KMS-11 (cell line): ENCODE results near the gene TPX2.

Experiments used
- H2AFZ ChIP-seq: fragments of 200-600 bp; sonication (generic); 2 replicates; pipeline ENCODE4 v1.6.1; 2016; ENCODE audit warnings: antibody characterized with exemption, mixed run types, low read depth
- H3K27ac ChIP-seq: fragments of 200-600 bp; sonication (generic); 2 replicates; pipeline ENCODE4 v1.6.1; 2016; ENCODE audit warnings: mild to moderate bottlenecking, mixed run types
- H3K27me3 ChIP-seq: fragments of 200-600 bp; sonication (generic); 2 replicates; pipeline ENCODE4 v1.6.1; 2017; ENCODE audit warnings: mild to moderate bottlenecking, low read depth, mixed run types, moderate library complexity; ENCODE audit not compliant: insufficient read depth
- H3K36me3 ChIP-seq: fragments of 200-600 bp; sonication (generic); 2 replicates; pipeline ENCODE4 v1.6.1; 2017; ENCODE audit warnings: mild to moderate bottlenecking, mixed run types; ENCODE audit not compliant: insufficient read depth
- H3K4me1 ChIP-seq: fragments of 200-600 bp; sonication (generic); 2 replicates; pipeline ENCODE4 v1.6.1; 2016; ENCODE audit warnings: mild to moderate bottlenecking, low read depth, mixed run types; ENCODE audit not compliant: poor library complexity, severe bottlenecking
- H3K4me2 ChIP-seq: fragments of 200-600 bp; sonication (generic); 2 replicates; pipeline ENCODE4 v1.7.0; 2016; ENCODE audit warnings: mild to moderate bottlenecking, mixed run types
- H3K4me3 ChIP-seq: fragments of 200-600 bp; sonication (generic); IDR thresholded peaks from 2 replicates; pipeline ENCODE4 v1.6.1; 2017; ENCODE audit warnings: low read depth, low read length, mixed read lengths; ENCODE audit not compliant: insufficient read depth
- H3K79me2 ChIP-seq: fragments of 200-600 bp; sonication (generic); 2 replicates; pipeline ENCODE4 v1.6.1; 2016; ENCODE audit warnings: low read depth, mixed run types; ENCODE audit not compliant: insufficient read depth
- H3K9ac ChIP-seq: fragments of 200-600 bp; sonication (generic); 2 replicates; pipeline ENCODE4 v1.6.1; 2016; ENCODE audit warnings: mild to moderate bottlenecking, mixed run types
- H4K20me1 ChIP-seq: fragments of 200-600 bp; sonication (generic); 2 replicates; pipeline ENCODE4 v1.6.1; 2016; ENCODE audit warnings: mild to moderate bottlenecking, mixed run types; ENCODE audit not compliant: insufficient read depth
- TF ChIP-seq, protein P1 (sequence below): fragments of 200-600 bp; sonication (generic); conservative IDR thresholded peaks from 2 replicates; pipeline ENCODE4 v1.6.1; 2017; ENCODE audit warnings: low read depth, mild to moderate bottlenecking, antibody characterized with exemption, low read length, moderate library complexity, mixed read lengths

Gene TPX2

DNA sequence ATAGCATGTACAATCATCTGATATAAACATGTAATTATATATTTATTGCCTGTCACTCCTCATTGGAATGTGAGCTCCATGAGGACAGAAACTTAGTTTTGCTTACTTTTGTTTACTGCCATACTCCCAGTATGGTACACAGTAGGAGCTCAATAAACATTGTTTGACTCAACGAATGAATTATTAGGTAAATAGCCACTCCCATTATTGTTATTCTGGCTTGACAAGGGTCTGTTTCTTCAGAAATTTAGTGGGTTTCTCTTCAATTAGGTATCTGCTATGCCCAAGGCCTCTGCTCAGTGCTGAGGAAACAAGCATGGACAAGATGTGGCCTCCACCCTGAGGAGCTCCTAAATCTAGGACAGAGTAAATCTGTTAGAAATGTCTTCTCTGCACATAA, 22.7 kb upstream of the TPX2 start:
- H4K20me1 ChIP-seq: no peaks in the 10 kb centered on the region
- H3K27ac ChIP-seq: no peak overlapping the region
- H3K4me2 ChIP-seq: peak overlapping the region; percentile 88; the same call in 1 of the 2 replicates
- H2AFZ ChIP-seq: no peak overlapping the region
- H3K4me1 ChIP-seq: peaks cover 98% of the 10 kb centered on the region
- TF ChIP-seq, protein P1, sequence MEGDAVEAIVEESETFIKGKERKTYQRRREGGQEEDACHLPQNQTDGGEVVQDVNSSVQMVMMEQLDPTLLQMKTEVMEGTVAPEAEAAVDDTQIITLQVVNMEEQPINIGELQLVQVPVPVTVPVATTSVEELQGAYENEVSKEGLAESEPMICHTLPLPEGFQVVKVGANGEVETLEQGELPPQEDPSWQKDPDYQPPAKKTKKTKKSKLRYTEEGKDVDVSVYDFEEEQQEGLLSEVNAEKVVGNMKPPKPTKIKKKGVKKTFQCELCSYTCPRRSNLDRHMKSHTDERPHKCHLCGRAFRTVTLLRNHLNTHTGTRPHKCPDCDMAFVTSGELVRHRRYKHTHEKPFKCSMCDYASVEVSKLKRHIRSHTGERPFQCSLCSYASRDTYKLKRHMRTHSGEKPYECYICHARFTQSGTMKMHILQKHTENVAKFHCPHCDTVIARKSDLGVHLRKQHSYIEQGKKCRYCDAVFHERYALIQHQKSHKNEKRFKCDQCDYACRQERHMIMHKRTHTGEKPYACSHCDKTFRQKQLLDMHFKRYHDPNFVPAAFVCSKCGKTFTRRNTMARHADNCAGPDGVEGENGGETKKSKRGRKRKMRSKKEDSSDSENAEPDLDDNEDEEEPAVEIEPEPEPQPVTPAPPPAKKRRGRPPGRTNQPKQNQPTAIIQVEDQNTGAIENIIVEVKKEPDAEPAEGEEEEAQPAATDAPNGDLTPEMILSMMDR: no peak
- H3K79me2 ChIP-seq: peaks cover 84% of the 10 kb centered on the region; the same call in 1 of the 2 replicates
- H3K27me3 ChIP-seq: no peaks in the 10 kb centered on the region
- no peaks in the 10 kb centered on the region for H3K36me3 ChIP-seq
- H3K4me3 ChIP-seq: no peak overlapping the region
- H3K9ac ChIP-seq: no peak overlapping the region

DNA sequence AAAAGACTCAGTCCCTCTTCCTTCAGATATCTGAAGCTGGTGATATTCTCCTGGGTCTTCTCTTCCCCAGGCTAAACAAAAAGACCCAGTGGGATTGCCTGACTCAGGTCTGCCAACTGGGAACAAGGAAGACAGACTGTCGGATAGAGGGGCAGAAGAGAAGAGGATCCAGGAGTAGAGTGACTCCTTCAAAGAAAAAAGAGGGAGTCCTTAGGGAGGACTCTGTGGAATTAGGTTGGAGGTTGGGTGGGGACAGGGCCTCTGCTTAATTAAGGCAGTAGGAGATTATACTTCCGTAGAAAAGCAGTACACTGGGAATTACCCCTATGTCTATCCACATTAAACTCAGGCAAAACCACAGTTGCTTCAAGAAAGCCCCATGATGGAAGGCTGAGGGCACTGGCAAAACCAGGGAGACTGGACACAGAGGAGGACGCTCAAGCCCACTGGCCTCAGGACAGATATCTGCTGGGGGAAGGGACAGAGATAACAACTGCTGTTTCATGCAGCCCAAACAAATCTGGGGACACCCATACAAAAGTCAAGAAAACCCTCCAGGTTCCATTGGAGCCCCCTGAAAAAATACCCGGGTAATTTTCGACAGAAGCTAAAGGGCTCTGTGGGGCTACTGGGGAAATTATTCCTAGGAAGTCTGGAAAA, 22.1 kb upstream of the TPX2 start:
- H3K9ac ChIP-seq: no peak overlapping the region
- peaks cover 85% of the 10 kb centered on the region; the same call in 1 of the 2 replicates for H3K79me2 ChIP-seq
- no peaks in the 10 kb centered on the region for H3K27me3 ChIP-seq
- no peak overlapping the region for H2AFZ ChIP-seq
- H3K36me3 ChIP-seq: no peaks in the 10 kb centered on the region; the same call in 1 of the 2 replicates
- peaks cover 98% of the 10 kb centered on the region for H3K4me1 ChIP-seq
- H3K27ac ChIP-seq: no peak overlapping the region; the same call in 1 of the 2 replicates
- H3K4me2 ChIP-seq: peak overlapping the region; percentile 88
- H3K4me3 ChIP-seq: no peak overlapping the region
- TF ChIP-seq, protein P1: no peak
- no peaks in the 10 kb centered on the region for H4K20me1 ChIP-seq

DNA sequence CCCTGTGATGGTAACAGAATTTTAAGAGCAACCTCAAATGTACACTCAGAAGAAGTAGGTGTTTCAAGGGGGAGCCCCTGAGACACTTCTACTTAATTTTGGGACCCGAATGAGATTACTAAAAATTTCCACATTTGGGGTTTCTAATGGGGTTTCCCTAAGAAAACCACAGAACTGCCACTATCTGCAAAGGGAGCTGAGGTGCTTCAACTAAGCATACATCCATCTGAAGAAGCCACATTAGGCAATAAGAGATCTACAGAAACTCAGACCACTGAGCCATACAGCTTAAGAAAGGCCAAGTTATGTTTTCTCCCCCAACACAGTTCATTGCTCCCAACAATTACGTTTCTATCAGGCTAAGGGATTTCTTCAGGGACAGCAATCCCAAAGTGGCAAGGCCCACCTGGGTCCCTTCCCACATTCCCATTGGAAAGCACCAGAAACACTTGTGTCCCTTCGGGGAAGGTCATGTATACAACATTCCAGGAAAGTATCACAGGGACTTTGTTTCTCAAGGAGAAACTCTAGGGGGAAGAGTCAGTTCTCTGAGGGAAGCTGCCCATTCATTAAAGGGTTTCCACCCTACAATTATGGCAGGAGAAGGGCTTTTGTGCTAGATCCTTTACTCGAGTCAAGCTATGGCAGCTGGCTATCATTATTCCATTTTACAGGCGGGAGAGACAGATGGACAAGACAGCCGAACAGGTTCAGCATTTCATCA, 21.4 kb upstream of the TPX2 start:
- H3K4me1 ChIP-seq: peaks cover 94% of the 10 kb centered on the region
- peak overlapping the region; percentile 23; the same call in 1 of the 2 replicates for H3K27ac ChIP-seq
- H3K9ac ChIP-seq: no peak overlapping the region
- no peaks in the 10 kb centered on the region for H4K20me1 ChIP-seq
- no peaks in the 10 kb centered on the region for H3K27me3 ChIP-seq
- H2AFZ ChIP-seq: no peak overlapping the region
- H3K4me3 ChIP-seq: no peak overlapping the region
- H3K36me3 ChIP-seq: no peaks in the 10 kb centered on the region; the same call in 1 of the 2 replicates
- peak overlapping the region; percentile 88 for H3K4me2 ChIP-seq
- TF ChIP-seq, protein P1: no peak
- peaks cover 85% of the 10 kb centered on the region; the same call in 1 of the 2 replicates for H3K79me2 ChIP-seq

DNA sequence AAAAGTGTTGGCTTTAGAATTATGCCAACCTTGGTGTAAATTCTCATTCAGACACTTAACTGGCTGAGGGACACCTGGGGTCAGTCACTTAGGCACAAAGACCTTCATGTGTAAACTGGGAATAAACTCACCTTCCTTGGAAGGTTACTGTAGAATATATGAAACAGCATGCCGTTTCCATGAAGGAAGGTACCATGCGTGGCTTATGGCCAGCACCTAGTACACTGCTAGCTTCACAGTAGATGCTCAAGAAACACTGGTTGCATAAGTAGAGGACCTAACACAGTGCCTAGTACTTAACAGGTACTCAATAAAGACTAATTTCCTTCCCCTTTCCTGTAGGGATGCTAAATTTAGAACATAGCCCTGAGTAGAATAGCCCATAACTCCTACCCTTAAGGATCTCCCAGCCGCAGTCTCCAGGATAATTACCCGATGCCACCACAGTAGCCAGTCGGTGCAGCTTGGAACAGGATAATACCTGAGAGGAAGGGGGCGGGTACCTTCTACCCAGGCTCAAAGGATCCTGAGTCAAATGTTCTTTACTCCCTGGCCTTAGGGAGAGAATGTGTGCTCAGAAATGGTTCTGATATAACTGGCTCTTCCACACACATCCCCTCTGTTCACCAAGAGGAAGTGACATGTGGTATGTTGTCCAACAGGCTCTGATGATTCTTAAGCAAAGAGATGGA, 20.0 kb upstream of the TPX2 start:
- Histone ChIP-seq H3K27me3 (no peaks in the 10 kb centered on the region), H3K27ac (no peak overlapping the region), H3K4me3 (no peak overlapping the region), H3K4me2 (peak overlapping the region; percentile 71), H3K9ac (no peak overlapping the region), H3K79me2 (peaks cover 79% of the 10 kb centered on the region; the same call in 1 of the 2 replicates), H3K4me1 (peaks cover 82% of the 10 kb centered on the region), H4K20me1 (no peaks in the 10 kb centered on the region), H3K36me3 (no peaks in the 10 kb centered on the region; the same call in 1 of the 2 replicates), H2AFZ (no peak overlapping the region)
- TF ChIP-seq, protein P1: no peak
